ENCODE measurements around the gene NLGN1.

The NLGN1 gene

DNA sequence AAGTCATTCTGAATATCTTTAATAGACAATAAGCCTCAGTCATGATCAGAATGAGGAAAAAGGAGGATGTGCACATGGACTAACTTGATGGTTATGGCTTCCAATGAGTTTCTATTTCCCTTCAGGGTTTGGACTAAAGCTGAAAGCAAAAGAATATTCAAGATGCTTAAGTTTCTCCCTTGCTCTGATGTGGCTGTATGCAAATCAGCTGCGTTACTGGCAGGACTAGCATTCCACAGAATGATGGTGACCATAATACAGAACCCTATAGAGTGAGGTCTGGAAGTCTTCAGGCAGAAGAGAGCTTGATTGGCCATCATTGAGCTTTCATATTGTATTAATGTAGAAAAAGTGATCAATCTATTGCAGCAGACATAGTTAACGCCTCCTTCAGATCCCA is 466.0 kb downstream of the NLGN1 start:
- no peak for DNase-seq

DNA sequence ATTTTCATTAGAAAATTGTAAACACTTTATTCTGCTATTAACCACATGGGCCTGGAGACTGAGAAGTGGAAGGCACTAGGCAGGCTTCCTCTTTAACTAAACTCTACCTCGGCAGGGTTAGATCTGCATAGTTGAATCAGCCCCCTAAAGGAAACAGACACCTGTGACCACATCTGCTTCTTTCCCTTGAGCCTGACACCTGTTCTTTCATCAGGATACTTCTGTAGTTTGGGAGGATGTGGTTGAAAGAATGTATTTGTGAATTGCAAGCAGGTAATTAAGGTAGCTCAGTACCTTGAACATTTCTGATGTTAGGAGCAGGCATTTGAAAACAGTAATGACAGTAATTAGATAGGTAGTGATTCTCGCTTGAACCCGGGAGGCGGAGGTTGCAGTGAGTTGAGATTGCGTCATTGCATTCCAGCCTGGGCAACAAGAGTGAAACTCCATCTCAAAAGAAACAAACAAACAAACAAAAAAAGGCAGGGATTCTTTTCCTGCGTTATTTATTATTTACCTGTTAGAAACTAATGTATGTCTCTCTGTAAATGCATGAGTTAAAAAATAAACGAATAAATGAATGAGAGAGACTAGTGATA is 468.5 kb downstream of the NLGN1 start:
- DNase-seq = no peak

DNA sequence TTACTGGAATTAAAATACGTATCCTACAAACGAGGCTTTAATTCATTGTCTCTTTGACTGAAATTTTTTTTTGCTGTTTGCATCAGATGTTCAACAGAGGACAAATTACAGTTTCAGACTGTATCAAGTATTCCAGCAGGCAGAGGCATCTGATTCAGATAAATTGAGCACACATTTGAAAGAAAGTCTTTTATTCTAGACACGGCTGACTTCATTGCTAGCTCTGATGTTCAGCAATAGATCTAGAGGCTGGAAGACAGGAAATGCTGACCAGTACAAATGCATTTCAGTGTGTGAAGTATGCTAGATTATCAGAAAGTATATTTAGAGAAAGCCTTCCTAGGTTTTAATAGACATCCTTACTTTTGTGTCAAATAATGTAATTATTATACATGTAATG is 472.2 kb downstream of the NLGN1 start:
- DNase-seq = no peak

DNA sequence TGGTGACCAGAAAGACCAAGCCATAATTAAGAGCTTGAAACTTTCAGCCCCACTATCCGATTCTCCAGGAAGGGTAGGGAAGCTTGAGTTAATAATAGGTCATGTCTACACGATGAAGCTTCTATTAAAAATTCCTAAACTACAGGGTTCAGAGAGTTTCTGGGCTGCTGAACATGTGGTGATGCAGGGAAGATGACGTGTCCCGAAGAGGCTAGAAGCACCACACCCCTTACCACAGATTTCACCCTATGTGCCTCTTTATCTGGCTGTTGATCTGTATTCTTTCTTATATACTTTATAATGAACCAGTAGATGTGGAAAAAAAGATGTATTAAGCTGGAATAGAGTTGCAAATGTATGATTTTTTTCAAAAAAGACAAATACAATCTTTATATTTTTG is 473.4 kb downstream of the NLGN1 start:
- DNase-seq = no peak

DNA sequence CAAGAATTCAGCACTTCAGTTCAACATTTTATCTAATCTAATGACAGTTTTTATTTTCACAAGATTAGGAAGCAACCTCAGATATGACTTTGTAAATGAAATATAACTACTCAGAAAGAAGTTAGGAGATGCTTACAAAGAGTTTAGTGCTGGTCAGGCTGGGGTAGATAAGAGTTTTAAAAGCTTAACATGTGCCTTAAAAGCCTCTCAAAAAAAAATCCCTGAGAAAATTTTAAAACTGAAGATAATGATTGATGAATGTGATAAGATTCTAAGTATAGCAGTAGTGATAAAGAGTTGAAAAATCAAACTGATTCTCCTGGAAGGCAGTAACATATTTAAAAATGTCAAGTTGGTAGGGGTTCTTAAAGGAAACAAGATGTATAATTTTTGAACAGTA is 478.2 kb downstream of the NLGN1 start:
- DNase-seq = no peak

DNA sequence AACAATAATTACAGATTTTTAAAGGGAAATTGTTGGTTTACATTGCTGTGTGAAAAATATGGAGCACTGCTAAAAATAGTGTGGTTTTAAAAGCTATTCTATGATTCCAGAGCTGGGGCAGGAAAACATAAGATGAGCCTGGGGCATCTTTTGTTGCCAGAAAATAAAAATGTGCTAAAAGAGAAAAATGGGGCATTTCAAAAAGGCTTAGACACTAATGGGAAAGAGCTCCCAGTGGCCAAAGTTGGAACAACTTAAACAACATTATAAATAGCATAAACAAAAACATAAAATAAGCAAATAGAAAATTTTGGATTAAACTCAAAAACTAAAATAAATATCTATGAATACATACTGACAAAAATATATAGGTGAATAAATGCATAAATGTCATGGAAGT is 478.9 kb downstream of the NLGN1 start:
- DNase-seq = no peak

DNA sequence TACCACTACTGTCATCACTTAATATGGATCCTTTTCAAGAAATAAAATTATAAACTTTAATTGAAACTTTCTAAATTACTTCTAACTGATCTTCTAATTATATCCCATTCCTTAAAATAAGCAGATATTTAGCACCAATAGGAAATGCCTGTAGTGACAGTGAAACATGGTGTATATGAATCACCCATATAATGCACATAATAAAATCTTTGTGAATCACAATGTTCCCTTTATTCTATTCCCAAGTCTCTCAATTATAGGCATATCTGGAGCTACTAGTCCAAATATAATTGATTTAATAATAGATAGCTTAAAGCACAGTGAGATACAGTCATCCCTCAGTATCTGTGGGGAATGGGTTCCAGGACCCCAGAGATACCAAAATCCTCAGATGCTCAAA is 490.3 kb downstream of the NLGN1 start:
- DNase-seq = no peak

DNA sequence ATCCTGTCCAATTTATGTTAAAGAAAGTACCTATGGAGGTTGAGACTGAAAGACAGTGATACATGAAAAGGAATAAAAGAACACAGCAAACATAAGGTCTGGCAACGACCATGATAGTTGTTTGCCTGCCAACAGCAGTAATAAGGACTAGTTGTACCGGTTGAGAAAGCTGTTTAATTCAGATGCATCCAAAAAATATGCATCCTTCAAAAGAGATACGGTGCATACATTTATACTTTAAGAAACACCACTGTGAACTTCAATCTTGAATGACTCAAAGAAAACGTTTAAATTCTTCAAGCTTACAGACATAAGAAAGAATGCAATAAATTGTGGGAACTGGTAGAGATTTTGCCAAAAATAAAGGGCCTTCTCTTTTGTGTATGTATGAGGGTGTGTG is 492.1 kb downstream of the NLGN1 start:
- DNase-seq = no peak

DNA sequence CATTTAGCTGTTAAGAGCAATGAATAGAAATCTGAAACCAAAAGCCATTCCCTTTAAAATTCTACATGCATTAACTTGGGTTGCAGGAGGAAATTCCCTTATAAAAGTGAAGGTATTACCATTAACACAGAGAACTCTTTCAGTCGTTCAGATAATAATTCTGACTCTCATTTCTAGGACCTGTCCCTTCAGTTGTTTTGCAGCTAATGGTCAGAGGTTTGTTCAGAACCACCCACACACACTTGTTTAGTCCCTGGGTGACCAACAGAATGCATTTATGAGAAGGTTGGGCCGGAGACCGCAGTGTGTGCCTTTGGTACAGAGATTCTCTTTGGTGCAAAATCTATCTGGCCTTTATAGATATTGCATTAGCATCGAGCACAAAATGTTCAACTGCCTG is 492.5 kb downstream of the NLGN1 start:
- DNase-seq = no peak

DNA sequence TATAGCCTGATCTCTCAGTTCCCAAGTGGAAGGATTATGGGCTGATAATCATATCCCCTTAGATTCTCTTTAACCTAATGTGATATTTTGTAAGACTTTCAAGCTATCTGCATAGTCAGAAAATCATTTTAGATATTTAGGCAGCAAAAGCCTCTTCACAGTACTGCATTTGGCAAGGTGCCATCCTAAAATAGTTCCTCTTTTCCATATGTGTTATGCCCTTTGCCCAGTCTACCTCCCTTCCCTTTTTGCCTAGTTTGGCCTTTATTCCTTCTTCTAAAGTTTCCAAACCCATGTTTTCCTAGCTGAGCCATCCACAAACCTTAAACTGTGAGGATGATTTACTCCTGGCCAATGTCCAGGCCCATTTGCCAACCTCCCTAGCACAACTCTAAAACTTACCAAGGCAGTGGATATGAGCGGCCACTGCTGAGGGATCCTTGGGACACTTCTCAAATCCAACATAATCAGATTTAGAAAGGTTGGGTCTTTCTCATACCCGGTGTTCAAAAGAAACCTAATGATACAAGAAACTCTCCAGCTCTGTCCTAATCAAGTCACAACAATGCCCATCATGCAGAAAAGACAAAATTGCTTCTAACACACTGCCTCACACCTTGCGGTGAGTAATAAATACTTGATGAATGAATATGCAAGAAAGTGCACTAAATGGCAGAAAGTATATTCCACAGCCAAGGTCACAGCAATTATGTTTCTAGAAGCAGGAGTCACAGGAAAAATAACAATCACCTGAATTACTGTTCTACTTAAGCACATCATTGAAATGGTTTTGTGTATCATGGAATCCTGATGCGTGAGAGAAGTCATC is 493.9 kb downstream of the NLGN1 start:
- no peak for DNase-seq

DNA sequence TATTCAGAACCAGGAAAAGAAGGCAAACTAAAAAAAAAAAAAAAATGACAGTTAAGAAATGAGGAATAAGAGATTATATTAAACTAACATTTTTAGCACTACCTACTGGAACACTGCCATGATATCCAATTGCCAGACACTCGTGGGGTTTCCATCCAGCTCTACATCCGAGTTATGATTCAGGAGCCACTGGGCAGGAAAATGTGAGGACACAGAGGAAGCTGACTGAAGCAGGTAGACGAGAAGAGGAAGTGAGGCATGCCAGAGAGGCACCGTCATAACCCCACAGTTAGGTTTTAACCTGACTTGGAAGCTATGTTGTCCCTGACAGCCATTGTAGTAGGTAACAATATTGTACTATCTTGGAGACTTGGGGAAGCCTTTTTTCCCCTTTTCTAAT is 495.0 kb downstream of the NLGN1 start:
- no peak for DNase-seq

DNA sequence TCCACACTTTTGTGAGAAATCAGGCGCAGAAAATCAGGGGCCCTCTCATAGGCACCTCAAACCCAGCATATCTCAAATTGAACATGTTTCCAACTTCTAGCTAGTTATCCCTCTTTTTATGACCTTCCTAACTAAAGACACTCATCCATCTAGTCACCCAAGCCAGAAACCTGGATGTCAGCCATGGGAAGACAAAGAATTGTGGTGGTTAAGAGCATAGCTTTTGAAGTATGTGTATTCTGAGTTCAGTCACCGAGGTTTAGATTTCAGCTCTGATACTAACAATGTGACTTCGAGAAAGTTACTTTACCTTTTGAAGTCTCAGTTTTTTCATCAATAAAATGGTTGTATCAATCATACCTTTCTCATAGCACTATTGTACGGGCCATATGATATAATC is 495.5 kb downstream of the NLGN1 start:
- no peak for DNase-seq

DNA sequence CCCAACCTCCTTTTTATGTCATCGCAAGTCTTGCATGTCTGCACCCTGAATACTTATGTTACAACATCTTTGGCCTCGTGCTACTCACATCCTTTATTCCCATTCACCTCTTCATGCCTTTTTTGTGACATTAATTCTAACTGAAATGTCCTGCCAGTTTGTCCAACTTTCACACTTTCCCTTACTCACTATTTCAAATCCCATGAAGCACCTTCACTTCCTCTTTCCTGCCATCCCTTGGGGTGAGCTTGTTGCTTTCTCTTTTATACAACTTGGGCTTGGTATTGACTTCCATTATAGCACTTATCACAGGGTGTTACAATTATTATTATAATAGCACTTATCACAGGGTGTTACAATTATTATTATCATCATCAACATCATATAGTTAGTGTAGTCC is 496.3 kb downstream of the NLGN1 start:
- DNase-seq = no peak

DNA sequence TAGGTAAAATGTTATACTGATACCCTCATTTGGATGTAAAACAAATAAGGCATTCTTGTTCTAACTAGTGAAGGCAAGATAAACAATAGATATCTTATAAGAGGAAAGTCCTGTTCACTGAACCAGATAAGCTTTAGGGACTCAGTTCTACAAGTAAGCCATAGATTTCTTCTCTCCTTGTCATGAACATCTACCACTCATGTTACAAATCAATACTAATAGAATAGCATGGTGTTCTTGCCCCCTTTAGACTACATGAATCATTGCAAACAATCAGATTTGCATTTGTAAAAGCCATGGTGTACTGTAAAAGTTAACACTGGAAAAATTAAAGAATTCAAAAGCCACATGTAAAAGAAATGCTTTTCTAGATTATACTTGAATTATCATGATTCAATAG is 500.1 kb downstream of the NLGN1 start:
- no peak for DNase-seq

DNA sequence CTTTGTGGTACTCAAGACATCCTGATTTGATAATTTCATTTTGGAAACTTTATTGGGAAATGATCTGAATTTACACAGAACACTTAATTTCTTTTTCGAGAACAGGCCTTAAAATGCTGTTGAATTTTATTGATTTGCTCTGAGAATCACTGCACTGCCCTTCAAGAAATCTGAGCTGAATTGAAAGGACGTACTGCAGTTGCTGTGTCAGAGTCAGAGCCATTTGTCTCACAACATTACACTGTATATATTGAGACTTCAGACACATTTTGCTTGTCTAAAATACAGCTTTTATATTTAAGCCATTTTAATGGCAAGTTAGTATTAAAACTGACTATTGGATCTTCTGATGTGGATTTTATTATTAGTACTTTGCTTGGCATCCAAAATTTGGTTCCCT is 504.1 kb downstream of the NLGN1 start:
- DNase-seq = no peak

DNA sequence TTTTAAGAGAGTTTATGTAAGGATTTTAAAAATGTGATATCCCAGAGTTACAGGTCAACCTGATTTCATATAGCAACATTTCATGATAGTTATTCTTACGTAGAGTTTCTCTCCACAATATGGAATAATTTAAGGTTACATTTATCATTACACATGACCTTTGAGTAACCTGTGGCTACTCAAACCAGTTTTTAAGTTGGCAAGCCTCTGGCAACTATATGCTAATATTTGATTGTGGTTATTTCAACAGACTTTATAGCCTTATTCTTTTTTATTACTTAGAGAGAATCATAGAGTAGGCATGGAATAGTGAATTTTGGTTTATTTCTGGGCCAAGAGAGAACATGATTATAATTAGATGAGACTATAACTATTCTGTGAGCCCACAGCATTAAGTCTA is 504.9 kb downstream of the NLGN1 start:
- DNase-seq = no peak

DNA sequence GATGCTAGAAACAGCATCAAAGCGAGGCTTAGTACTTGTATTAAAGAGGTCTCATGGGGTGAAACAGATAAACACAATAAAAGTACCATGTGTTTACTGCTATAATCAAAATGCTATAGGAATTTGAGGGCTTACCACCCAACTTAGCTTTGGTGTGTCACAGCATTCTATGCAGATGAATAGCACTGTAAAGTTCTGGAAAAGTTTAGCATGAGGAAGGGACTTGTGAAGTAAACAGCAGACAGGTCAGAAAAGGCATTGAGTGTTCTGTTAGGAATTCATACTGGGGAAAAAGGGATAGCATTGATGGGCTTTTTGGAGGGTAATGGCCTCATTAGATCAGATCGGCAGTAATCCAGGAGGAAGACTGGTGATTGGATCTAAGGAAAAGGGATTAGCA is 505.3 kb downstream of the NLGN1 start:
- no peak for DNase-seq

DNA sequence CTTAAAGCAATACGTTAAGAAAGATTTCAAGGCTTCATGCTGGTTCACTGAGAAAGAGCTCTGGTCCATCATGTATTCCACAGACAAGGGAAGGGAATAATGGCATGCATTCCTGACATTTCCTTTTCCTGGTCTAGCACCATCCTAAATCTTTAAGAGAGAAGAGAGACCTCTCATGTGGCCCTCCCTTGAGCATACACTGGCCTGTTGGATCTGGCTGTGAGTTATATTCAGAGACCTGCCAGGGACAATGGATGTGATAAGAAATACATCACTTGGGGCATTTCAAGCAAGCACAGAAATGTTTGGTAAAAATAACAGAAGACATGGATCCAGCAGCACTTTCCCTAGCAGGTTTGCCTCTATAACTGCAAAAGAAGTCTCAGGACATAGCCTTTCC is 507.8 kb downstream of the NLGN1 start:
- DNase-seq = no peak

DNA sequence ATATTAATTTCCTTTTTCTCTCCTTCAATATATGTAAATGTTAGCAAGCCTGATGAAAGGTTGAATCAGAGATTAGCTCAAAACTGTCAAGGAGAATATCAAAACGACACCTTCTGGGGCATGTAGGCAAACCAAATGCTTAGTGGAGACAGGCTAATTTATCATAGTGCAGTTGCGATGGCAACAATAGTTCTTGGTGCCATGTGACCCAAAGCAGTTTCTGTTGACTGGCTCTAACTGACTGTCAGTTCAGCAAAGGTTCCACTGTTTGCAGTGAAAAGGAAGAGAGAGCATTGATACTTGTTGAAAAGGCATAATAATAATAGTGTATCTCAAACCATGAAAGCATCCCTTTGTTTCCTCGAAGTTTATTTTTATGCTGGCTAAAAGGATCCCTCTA is 513.9 kb downstream of the NLGN1 start:
- DNase-seq = no peak

DNA sequence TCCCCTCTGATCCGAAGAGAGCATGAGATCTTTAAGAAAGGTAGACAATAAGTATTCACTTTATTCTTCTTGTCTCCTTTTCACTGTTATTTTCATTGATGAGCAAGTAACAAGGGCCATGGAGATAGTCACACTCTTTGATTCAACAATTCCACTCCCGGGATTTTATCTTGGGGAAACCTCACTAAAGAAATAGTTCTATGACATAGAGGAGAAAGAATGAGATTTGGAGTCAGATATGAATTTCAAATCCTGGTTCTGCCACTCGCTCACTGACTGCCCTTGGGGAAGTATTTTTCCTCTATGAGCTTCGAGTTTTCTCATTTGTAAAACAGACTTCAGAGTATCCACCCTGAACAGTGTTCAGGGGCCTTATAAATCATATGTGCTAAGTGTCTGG is 514.6 kb downstream of the NLGN1 start:
- DNase-seq = no peak

DNA sequence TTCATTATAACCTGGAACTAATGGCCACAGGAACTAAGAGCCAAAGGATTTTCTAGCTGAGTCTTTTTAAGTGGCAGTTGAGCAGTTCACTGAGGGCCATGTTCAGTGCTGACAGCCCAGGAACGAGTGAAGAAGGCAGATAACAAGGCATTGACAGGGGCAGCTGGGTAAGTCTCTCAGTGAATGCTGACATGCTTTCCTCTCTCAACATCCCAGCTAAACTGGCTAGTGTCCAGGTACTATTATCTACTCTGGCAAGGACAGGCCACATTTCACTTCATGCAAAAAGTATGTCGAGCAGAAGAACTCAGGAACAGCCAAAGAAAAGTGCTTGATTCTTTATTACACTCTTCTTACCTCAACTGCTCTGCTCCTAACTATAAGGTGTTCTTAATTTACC is 515.9 kb downstream of the NLGN1 start:
- no peak for DNase-seq

DNA sequence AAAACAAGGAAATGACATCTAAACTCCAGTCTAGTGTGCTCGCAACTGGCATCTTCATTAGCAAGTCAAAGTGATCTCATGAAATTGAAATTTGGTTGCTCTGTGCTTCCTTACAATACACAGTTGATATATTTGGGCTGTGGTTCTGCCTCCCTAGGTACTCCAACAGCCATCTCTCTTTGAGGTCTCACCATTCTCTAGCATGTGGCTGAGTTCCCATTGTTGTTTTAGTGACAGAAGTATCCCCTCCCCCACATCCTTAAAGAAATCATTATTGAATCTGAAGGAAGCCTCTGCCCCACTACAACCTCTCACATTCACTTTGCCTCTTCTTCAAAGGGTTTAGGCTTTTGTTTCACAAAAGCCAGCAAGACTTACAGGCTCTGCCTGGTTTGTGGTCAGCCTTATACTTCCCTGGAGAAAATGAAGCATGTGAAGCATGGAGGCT is 516.5 kb downstream of the NLGN1 start:
- DNase-seq = no peak

DNA sequence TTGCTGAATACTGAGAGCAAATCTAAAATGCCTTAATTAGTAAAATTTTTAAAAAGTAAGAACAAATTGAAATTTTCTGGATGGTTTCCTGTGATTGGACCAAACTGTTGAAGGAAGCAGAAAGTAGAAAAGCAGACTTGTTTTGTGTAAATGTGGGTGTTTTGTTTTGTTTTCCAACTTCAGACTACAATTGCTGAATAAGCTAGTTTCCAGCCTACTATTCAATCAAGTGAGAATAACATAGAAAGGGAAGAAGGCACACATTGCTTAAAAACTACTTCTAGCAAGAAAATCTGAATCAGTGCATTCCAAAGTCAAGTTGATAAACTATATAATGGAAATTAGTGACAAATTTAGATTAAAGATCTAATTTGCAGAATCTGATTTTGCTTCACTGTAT is 519.3 kb downstream of the NLGN1 start:
- DNase-seq = no peak

DNA sequence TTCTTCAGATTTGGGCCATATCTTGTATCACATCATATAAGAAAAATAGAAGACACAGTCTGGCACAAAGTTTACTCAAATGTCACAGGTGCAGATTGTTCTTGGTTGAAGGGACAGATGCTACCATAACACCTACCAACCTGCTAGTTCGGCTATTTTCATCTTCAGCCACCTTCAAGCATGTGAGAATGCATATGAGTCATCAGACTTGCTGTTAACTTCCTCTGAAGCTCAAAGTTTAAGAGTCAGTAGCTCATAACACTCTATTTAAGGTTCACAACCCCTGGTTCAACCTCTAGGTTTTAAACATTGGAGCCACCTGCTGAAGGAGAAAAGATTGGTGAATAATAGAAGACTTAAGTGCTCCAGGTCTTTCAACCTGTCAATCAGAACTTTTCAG is 522.8 kb downstream of the NLGN1 start:
- DNase-seq = no peak

DNA sequence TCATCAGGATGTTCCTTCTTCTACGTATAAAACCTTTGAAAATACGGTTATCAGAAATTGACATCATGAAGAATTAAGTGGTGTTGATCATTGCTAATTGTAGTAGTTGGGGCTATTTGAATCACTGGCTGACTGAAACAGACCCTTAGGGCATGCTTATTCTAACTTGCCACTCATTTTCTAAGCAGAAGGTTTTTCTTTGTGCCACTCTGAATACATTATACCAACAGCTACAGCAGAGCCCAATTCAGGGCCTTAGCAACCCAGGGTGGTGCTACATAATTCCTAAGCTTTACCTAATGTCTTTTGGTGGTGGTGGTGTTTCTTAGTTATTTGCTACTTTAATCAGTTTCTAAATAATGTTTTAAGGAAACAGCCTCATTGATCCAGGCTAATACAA is 524.2 kb downstream of the NLGN1 start:
- no peak for DNase-seq

Measured in NCI-H748 treated with DMSO at 0.1 percent for 48 hours (cell line).